Pulmonary artery endothelial cell (primary cell): ENCODE results near the gene CACNA2D3. TPM values are rescaled to one million over a fixed set of nuclear protein-coding genes. Genes with fewer than 3 reads are reported as not detected.

ENCODE experiments used
- DNase-seq: peaks from one replicate; pipeline ENCODE4 v3.0.0-alpha.2; 2011; ENCODE audit warnings: low read depth, low spot score
- total RNA-seq: library from RNA; depleted of rRNA; stranded (reverse); fragments of >200 nt; gene quantifications from 2 replicates; pipeline ENCODE4 v1.2.3, GENCODE V29; 2014

CACNA2D3 gene
- total RNA-seq, 1 donor from 2014 or later: not detected

- no peak for DNase-seq
These were observed 783.6 kb downstream of the CACNA2D3 start for GRCh38 chr3:54905920-54906319.

DNA sequence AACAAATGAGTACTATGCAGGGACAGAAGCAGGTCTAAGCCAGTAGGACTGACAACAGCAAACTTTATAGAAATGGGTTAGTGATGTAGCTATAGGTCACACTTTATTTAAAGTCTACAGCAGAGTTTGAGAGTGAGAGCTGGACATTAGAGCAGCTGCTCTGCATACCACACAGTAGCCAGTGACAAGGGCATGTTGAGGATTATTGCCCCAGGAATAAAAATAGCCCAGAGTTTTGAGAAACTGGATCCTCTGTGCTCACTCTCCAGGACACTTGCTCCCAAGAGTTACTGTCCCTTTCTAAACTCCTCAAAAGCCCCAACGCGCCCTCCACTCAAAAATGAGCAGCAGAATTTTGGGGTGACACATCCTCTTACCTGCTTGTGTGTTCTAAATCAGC lies 784.4 kb downstream of the CACNA2D3 start:
- no peak for DNase-seq

- no peak for DNase-seq
These were observed 786.8 kb downstream of the CACNA2D3 start for GRCh38 chr3:54909191-54909590.

DNA sequence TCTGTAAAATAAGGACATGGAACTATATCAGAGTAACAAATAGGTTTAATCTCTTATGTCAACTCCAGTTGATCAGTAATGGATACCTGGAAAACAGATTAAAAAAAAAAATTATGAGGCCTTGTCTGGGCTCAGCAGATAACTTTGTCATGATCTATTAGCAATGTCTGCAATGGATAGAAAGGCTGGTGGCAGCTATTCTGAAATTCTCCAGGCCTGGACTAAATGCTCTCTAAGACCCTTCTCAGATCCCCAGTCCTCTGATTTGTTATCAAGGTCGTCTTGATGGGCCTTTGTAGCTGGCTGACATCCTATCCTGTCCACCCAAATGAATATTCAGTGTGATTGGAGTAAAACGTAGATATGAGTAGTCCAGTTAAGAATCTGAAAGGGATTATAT lies 791.8 kb downstream of the CACNA2D3 start:
- no peak for DNase-seq

GRCh38 chr3:54915181-54915580 lies 792.8 kb downstream of the CACNA2D3 start:
- no peak for DNase-seq

DNA sequence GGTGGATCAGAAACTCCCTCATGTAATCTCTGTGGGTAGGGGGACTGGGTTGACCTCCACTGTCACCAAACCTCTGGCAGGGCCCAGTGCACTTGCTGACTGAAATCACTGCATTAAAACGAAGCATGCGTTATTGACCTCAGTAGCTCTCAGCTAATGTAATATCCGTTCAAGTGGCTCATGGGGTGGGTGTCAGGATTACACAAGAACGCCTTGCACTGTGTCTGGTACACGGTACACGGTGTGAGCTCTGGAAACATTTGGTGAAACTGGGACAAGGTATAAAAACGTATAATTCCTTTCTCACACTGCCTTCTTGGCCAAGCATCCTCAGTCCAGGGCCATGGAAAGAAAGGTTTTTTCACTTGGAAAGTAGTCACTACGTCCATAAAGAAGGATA lies 793.6 kb downstream of the CACNA2D3 start:
- DNase-seq: no peak

DNA sequence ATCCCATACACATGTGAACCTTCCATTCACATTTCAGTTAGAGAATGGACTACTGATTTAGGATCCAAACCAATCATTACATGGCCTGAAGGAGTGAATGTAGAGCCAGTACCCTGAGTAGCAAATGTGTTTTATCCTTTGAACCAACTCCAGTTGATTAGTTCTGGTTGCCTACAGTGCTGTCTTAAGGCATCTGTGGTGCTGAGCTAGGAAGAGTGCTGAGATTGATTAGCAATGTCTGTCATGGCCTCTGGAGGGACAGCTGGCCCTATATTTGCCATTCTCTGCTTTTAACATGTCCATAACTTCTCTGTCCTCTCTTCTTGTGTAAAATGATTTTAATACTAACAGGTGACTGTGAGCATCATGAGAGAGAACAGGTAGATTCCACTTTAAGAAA lies 794.4 kb downstream of the CACNA2D3 start:
- DNase-seq: no peak

DNA sequence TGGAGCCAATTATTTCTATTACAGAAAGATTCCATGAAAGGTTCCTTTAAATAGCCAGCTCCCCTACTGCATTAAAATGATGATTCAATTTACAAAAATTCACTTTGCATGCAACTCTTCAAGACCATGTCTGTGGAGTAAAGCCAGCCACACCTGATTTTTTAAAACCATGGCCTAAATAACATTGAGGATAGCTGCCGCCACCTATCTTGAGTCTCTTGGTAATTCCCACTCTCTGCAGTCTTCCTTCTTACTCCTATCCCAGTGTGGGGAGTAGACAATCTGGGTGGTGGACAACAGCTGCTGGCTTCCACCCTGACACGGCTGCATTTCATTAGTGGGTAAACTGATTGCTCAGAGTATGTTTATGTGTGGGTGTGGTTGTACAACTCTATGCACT lies 794.8 kb downstream of the CACNA2D3 start:
- no peak for DNase-seq

DNA sequence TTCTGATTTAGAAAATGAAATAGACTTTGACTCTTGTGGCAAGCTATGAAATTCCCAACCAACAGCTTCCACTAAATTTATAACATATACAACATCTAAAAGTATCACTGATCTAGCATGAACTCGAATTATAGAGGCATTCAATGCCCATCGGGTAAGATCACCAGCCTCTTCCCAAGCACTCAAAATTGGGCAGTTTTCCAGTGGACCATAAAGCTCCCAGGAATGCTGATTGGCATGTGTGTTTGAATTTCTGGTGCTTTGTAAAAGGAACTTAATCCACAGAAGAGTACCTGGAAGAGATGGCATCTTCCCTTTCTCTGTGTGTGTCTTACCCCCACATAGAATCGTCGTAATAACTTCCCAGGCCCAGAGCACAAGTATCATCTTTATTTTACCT lies 795.5 kb downstream of the CACNA2D3 start:
- DNase-seq: no peak

DNA sequence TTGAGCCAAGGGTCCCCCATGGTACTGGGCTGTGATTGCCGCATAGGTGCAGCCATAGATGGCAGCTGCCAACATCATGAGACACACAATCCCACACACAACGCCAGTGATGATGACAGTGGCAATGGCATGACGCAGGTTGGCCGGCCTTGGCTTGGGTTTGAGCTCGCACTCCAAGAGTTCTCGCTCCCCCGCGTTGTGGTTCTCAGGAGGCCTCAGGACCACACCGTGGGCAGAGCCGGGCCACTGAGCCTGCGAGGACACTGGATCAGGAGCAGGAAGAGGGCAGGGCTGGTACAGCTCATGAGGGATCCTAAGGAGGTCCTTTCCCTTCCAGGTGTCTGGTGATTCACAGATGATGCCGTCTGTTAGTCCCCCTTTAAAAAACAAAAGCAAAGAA lies 796.2 kb downstream of the CACNA2D3 start:
- no peak for DNase-seq

- no peak for DNase-seq
These were observed 805.9 kb downstream of the CACNA2D3 start, which contains the start of gene LRTM1 for GRCh38 chr3:54928046-54928770. LRTM1 (minus strand) TSS chr3:54928059; CDS start chr3:54927911, 148 bp downstream.

GRCh38 chr3:54931182-54931581 lies 808.8 kb downstream of the CACNA2D3 start:
- DNase-seq: no peak

DNA sequence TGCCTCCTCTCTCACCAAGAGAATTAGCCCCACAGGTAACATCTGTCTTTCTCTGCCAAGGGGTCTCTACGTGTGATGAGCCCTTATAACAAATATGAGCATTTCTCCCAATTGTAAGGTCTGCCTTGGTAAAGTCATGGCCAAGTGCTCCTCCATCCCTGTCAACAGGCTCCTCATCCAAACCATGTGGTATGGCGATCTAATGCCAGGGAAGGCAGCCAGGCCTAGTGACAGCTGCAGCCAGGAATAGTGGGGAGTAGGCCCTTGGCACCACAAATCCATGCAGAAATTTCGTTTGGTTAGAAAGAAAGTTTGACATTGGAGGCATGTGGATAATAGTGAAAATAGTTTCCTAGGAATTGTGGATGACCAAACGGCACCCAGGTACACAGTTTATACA lies 810.3 kb downstream of the CACNA2D3 start:
- DNase-seq: no peak

GRCh38 chr3:54935869-54936268 lies 813.5 kb downstream of the CACNA2D3 start:
- DNase-seq: no peak

DNA sequence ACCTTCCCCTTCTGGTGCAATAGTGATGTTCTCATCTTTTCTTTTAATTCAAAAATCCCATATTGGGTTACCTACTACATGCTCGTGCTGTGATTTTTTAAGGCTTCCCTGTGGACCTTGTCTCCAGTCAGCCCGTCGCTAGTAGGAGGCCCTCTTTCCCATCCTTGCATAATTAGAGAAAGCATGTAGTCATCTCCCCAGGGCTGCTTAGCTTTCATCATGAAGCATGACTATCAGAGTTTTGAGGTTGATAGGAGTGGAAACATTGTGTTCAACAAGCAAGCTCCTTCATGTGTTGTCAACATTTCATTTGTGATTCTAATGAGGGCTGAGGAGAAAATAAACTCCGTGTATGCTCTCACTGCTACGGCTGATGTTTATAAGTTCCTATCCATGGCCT lies 814.2 kb downstream of the CACNA2D3 start:
- no peak for DNase-seq

GRCh38 chr3:54939557-54940300 lies 817.4 kb downstream of the CACNA2D3 start:
- DNase-seq: no peak

DNA sequence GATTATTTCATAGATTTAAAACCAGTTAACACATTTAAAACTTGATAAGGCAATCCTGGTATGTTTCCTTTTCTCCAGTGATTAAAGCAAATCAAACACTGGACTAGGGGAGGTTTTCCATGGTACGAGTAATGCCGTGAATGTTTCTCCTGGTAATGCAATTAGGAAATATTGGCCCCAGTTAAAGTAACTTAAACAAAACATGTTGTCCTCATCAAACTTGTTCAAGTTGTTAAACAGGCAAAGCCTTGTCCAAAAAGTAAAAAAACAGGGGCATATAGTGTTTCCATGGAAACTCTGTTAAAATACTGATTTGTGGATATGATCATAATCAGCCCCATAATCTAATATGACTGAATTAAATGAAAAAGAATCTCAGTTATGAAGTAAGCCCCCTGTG lies 818.6 kb downstream of the CACNA2D3 start:
- no peak for DNase-seq

DNA sequence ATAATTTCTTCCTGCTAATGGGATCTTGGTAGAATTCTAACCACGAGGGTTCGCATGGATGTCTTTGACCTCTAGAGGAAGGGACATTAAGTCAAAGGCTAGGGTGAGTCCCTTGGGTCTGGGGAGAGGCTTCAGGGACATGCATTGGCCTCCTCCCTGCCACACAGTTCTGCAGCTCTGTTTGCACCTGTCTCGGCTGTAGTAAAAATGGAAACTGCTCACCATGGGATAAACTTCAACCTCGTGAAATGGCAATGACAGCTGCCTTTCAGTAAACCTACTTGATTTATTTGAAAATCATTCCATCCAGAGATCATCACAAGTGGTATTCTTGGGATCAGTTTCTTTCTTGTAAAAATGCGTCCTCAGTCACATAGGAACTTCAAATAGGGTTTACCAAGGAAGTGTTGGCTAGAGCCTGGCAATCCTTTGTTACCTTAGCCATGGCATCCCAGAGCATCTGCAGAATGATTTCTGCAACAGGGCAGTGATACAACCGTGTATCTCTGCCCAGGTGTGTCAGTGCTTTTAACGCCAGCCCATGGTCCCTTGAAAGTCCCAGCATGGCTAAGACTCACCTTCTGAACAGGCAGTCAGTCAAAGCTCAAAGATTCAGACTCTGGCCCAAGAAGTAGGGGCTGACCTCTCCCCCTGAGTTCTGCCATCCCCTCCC lies 819.5 kb downstream of the CACNA2D3 start:
- DNase-seq: no peak

DNA sequence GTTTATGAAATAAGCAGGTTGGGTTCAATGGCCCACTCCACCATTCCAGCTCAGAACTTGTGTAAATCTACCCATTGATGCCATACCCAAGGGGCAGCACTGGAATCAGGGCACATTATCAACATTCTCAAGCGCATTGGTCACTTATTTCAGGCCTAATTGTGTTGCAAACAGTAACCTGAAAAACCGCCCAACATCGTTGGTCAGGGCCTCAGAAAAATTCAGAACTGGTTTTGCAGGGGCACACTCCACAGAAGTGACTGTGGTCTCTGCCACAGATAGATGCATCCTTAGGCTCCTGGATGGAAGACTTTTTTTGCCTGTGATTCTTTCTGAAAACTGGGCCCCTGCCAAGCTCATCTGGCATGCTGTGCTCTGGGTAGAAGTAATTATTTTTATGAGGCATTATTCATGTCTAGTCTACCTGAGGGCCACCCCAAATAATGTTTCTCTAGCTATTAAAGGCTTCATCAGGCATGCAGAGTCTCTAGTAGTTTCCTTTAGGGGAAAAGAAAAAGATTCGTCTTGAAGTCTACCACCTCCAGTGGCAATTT lies 827.2 kb downstream of the CACNA2D3 start:
- DNase-seq: no peak

GRCh38 chr3:54950391-54951003 lies 828.1 kb downstream of the CACNA2D3 start:
- DNase-seq: no peak

DNA sequence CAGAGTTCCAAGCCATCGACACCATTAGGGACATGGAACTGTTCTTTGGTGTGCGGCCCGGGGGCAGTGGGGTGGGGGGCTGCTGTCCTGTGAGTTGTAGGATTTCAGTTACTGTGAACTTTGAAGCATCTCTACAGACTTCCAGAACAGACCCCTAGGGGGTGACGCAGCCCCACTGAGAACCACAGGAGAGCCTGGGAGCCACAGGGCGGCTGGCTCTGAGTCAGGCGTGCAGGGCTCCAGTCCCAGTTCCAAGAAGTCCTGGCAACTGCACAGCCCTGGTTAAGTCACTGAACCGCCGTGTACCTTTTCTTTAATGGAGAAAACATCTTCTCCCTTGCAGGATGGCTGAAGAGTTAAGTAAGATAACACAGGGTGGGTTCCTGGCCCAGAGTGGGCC lies 829.1 kb downstream of the CACNA2D3 start:
- no peak for DNase-seq

DNA sequence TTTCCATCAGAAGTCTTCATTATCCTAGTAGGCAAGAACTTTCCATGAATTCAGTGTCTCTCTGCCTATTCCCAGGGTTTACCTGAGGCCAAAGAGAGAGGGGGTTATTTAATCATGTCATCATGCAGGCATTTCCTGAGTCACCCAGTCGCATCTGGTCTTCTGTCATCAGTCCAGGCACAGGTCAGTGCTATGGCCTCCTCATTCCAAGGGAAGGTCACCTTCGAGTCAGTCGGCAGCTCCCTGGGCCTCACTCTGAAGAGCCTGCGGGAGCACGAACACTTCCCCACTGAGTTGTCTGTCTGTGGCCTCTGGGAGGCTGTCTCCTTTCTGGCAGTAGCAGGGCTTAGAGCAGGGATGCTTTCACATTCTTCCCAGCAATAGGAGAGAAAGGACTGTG lies 831.7 kb downstream of the CACNA2D3 start:
- DNase-seq: no peak
